AG09319 (cell line): ENCODE measurements around the gene GAS6.

Source experiments
- DNase-seq: peaks from one replicate; pipeline ENCODE4 v3.0.0-alpha.2; 2010; ENCODE audit warnings: low read depth; ENCODE audit errors: extremely low read depth
- TF ChIP-seq, protein P1 (sequence below): IDR thresholded peaks from 2 replicates; pipeline ENCODE4 v1.5.1; 2011; ENCODE audit warnings: low read depth, mild to moderate bottlenecking, inconsistent platforms, low read length, moderate library complexity

Gene GAS6

DNA sequence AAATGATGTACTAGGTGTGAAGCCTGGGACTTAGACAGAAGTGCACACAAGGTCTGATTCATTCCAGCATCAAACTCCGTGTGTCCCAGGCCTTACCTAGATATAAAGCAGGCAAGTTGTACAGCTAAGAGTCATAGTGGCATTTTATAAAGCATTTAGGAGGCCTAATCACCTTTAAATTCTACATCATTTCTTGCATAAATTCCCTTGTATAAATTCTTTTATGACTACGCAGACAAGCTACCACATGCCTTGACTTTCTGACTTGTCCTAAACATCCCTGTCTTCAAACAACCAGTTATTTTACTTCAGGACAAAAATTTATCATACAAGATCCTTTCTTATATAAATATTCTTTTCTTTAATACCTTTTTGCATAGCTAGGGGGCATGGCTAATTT lies 82.3 kb downstream of the GAS6 start:
- TF ChIP-seq, protein P1, sequence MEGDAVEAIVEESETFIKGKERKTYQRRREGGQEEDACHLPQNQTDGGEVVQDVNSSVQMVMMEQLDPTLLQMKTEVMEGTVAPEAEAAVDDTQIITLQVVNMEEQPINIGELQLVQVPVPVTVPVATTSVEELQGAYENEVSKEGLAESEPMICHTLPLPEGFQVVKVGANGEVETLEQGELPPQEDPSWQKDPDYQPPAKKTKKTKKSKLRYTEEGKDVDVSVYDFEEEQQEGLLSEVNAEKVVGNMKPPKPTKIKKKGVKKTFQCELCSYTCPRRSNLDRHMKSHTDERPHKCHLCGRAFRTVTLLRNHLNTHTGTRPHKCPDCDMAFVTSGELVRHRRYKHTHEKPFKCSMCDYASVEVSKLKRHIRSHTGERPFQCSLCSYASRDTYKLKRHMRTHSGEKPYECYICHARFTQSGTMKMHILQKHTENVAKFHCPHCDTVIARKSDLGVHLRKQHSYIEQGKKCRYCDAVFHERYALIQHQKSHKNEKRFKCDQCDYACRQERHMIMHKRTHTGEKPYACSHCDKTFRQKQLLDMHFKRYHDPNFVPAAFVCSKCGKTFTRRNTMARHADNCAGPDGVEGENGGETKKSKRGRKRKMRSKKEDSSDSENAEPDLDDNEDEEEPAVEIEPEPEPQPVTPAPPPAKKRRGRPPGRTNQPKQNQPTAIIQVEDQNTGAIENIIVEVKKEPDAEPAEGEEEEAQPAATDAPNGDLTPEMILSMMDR, result peak; percentile 1; the same call in 1 of the 2 replicates
- no peak for DNase-seq

DNA sequence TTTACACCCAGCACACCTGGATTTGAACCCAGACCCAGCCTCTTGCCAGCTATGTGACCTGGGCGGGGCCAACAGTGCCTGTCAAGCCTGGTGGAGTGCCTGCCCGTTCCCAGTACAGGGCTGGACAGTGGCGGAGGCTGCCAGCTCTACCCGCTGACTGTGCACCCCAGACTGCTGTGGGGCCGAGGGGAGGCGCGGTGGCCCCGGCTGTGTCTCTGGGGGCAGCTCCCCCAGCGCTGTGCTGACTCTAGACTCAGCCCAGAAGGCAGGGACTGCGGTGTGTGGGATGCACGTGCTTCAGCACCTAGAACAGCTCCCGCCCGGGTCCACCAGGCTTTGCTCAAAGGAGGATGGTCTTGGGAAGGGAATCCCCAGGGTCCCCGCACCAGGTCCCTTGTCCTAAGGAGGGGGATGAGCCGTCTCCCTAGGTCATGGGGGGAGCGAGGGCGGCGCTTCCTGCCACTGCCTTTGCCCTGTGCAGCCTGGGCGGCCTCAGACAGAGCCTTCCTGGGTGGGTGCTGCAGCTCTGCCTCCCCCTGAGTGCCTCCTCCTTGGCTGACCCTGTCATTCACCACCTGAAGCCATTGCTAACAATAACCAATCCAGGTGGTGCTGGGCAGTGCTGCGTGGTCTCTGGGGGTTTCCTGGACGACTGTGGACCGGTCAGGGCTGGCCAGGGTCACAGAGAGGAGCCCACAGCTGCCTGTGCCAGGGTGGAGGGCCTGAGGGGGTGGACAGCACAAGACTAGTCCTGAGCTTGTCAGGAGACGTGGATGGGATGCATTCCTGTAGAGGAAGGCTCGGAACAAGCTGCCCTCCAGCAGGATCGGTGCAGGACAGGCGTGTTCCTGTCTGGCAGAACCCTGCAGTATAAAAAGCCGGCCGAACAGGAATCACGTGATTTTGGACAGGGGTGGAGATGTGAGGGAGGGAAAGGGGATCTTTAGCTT lies 86.3 kb downstream of the GAS6 start:
- TF ChIP-seq, protein P1, result no peak
- DNase-seq, result no peak

DNA sequence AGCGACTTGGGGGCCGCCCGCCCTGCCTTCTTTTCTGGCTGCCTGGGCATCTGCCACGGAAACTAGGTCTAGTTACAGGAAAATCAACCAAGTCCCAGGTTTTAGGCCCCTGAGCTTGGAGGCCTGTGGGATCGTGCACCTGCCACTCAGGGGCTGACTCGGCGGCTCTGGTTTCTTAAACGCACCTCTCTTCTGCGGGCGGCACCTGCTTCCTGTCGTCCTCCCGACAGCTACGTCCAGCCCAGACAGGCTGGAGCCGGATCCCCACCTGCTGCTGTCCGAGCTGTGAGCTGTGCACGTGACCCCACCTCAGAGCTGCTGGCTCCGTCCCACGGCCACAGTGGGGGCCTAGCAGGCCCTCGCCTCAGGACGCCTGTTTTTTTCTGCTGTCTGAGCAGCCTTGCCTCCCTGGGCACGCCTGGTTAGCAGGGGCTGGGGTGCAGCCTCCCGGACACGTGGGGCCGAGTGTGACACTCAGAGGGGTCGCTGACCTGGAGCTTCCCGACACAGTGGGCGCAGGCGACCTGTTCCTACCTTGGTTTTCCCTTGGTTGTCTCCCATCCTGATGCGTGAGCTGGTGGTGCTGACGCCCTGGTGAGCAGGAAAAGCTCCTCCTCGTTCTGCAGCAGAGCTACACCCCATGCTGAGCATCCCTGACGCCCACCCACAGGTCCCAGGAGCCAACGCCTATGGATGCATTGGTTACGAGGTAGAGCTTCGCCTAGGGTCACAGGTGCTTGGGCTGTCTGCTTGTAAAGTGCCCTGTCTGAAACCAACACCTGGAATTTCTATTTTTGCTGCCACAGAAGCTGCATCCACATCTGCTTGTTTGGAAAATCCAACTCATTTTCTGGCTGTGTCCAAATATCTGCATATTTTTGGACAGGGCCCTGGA lies 87.4 kb downstream of the GAS6 start:
- TF ChIP-seq, protein P1, result no peak
- no peak for DNase-seq

DNA sequence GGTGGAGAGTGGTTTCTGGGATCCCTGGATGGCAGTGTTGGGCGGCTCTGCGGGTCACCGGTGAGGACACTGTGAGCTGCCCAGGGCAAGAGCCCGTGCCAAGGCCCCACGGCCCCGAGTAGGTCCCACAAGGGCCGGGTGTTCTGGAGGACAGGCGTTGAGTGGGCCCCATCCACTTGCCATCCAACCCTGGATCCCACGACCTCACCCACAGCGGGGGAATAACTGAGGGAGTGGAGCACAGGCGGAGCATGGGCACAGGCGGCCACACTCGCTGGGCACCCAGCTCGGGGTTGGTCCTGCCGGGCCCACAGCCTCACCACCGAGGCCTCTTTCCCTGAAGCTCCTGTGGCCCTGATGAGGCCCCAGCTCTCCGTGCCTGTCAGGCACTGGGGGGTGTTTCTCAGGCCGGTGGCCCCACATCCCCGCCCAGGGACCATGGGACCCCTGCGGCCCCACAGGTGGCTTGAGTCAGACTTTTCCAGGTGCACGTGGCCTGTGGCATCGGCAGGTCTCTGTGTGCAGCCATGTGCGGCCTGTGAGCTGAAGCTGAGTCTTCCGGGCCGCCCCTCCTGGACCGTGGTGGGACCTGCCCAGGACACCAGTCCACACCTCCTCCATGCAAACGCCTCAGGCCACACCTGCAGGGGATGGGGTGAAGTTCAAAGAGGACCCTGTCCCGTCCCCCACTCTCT lies 88.3 kb downstream of the GAS6 start:
- TF ChIP-seq, protein P1, result no peak
- DNase-seq, result no peak

DNA sequence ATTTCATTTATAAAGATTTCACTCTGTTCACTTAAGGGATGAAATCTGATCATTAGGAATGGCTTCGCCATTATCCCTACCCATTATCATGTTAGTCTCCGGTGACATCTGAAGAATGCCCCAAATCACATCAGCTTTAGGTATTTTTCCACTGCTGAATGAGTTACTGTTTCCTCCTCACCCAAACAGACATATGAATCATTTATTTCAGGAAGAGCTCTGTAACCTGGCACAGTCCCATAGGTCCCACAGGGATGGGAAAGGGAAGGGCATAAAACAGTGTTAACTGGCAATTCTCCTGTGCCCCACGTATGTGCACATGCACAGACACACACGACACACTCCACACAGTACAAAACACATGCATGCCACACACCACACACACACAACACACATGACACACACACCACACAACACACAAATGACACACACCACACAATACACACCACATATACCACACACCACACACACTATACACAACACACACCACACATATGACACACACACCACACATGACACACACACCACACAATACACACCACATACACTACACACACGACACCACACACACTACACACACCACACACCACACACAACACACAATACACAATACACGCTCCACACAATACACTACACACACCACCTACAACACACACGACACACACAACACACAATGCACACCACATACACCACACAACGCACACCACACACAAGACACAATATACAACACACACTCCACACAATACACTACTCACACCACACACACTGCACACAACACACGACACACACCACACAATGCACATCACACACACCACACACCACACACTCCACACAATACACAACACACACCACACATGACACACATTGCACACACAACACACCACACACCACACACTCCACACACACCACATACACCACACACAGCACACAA lies 89.4 kb downstream of the GAS6 start:
- TF ChIP-seq, protein P1, result no peak
- DNase-seq, result no peak

DNA sequence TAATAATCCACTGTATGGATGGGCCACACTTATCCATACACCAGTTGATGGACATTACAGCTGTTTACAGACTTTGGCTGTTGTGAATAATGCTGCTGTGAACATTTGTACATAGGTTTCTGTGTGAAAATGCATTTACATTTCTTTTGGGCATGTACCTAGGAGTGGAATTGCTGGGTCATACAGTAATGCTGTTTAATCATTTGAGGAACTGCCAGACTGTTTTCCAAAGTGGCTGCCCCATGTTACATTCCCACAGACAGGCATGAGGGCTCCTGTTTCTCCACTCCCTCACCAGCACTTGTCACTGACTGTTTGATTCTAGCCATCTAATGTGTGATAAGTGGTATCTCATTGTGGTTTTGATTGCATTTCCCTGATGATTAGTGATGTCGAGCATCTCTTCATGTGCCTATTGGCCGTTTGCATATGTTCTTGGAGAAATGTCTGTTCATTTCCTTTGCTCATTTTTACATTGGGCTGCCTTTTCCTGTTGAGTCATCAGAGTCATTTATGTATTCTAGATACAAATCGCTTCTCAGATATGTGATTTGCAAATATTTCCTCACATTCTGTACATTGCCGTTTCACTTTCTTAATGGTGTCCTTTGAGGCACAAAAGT lies 92.1 kb downstream of the GAS6 start:
- TF ChIP-seq, protein P1, result no peak
- DNase-seq, result no peak
